K562 (cell line): ENCODE results near the gene MRPL40. TPM values are rescaled to one million over a fixed set of nuclear protein-coding genes. Genes with fewer than 3 reads are reported as not detected.

Experiments used
- AFF1 ChIP-seq, 2 experiments: fragments of 450-650 bp; IDR thresholded peaks; 2 replicates each; pipeline ENCODE4 v1.6.1; 2018; ENCODE audit warnings: mild to moderate bottlenecking in 2 of 2, low read depth in 1 of 2; ENCODE audit not compliant: partially characterized antibody in 2 of 2
- ARID4B ChIP-seq: sonication (generic); formaldehyde crosslinking; IDR thresholded peaks from 2 replicates; pipeline ENCODE4 v1.8.0; 2022; ENCODE audit warnings: mild to moderate bottlenecking, missing genetic modification reagents
- BRF1 ChIP-seq: IDR thresholded peaks from 3 replicates; pipeline ENCODE4 v1.6.1; 2011; ENCODE audit warnings: borderline replicate concordance, mild to moderate bottlenecking; ENCODE audit not compliant: insufficient read length; ENCODE audit errors: extremely low read depth
- CHD2 ChIP-seq: IDR thresholded peaks from 2 replicates; pipeline ENCODE4 v1.6.1; 2011; ENCODE audit warnings: low read depth, low read length
- CREM ChIP-seq: IDR thresholded peaks from 2 replicates; pipeline ENCODE4 v1.6.1; 2014; ENCODE audit warnings: antibody characterized with exemption, low read depth
- E2F1 ChIP-seq: sonication (generic); formaldehyde crosslinking; IDR thresholded peaks from 2 replicates; pipeline ENCODE4 v1.8.1; 2023; ENCODE audit warnings: mild to moderate bottlenecking, missing genetic modification reagents, moderate library complexity
- HNRNPL ChIP-seq: fragments of 200-400 bp; formaldehyde crosslinking; IDR thresholded peaks from 2 replicates; pipeline ENCODE4 v1.6.1; 2017; ENCODE audit warnings: low read depth, mild to moderate bottlenecking, low read length
- NONO ChIP-seq, 2 experiments: fragments of 200-400 bp in 1 of 2; fragments of 450-650 bp in 1 of 2; formaldehyde crosslinking in 1 of 2; IDR thresholded peaks; 2 replicates each; pipeline ENCODE4 v1.6.1; 2017; ENCODE audit warnings: low read depth in 2 of 2, mild to moderate bottlenecking in 2 of 2, moderate library complexity in 2 of 2, low read length in 1 of 2
- PHB2 ChIP-seq: fragments of 450-650 bp; IDR thresholded peaks from 2 replicates; pipeline ENCODE4 v1.6.1; 2017; ENCODE audit warnings: low read depth
- SMARCE1 ChIP-seq: fragments of 450-650 bp; IDR thresholded peaks from 2 replicates; pipeline ENCODE4 v1.7.1; 2016; ENCODE audit warnings: mild to moderate bottlenecking
- SUPT5H ChIP-seq: fragments of 450-650 bp; IDR thresholded peaks from 2 replicates; pipeline ENCODE4 v1.6.1; 2016
- TAF15 ChIP-seq: fragments of 200-400 bp; formaldehyde crosslinking; IDR thresholded peaks from 2 replicates; pipeline ENCODE4 v1.6.1; 2017; ENCODE audit warnings: mild to moderate bottlenecking, low read depth, low read length, moderate library complexity
- TBP ChIP-seq: optimal IDR thresholded peaks from 2 replicates; pipeline ENCODE3; 2011; ENCODE audit warnings: low read depth, low read length, improper control_type of control experiment
- ZNF24 ChIP-seq: fragments of 450-650 bp; IDR thresholded peaks from 2 replicates; pipeline ENCODE4 v1.6.1; 2016
- ZNF830 ChIP-seq: fragments of 250-450 bp; sonication (Bioruptor Pico); IDR thresholded peaks from 2 replicates; pipeline ENCODE4 v1.5.0; 2021; ENCODE audit warnings: mild to moderate bottlenecking
- polyA plus RNA-seq, 8 experiments: library from polyadenylated mRNA; depleted of rRNA in 4 of 8; stranded (reverse) in 5 of 8; unstranded in 3 of 8; fragments of >200 nt; fragmentation: Nextera tagmentation in 2 of 8; fragmentation: Illumina TruSeq in 1 of 8; extraction: Ambion mirVana in 2 of 8; extraction: Trizol in 1 of 8; gene quantifications; 2 replicates each; pipeline versions ENCODE4 v1.2.1 to v1.2.3, GENCODE V29; 2011 to 2014; ENCODE audit warnings: inconsistent platforms in 1 of 8, missing spikeins in 1 of 8
- total RNA-seq, 7 experiments: library from RNA; depleted of rRNA in 6 of 7; stranded (reverse); fragments of >200 nt in 6 of 7; fragmentation: Illumina TruSeq in 2 of 7; extraction: Trizol in 2 of 7; gene quantifications; 2 replicates each; pipeline versions ENCODE4 v1.2.1 to v1.2.3, GENCODE V29; 2011 to 2021; ENCODE audit warnings: low replicate concordance in 1 of 7

MRPL40 gene
- total and polyA plus RNA-seq, 9 of the 15 experiments (the other 6 are each of a cell fraction or from before 2014, with no cell fraction given) = 132 to 652 (median 208) TPM

GRCh38 chr22:19407649-19408606 lies 24.4 kb upstream of the MRPL40 start (continued):
- peak; percentile 84 for TF ChIP-seq E2F1 (CRISPR knock-in tag)
- no peak for TF ChIP-seq TAF15
- no peak for TF ChIP-seq TBP
- TF ChIP-seq HNRNPL = no peak
- no peak for TF ChIP-seq CHD2
- no peak for TF ChIP-seq BRF1
- peak; percentile 48; the same call in 1 of the 2 replicates for TF ChIP-seq SUPT5H
- no peak for TF ChIP-seq ARID4B (CRISPR knock-in tag)
- 0 out of 2 replicates have a peak, but pooled peaks have one; percentile 27 for TF ChIP-seq ZNF24
- TF ChIP-seq AFF1 (IDR thresholded peaks at IDR 0.05; ENCODE audit: low read depth in 1 of 2, partially characterized antibody in 2 of 2) = peak in 1 of 2 experiments; percentile 78
- TF ChIP-seq SMARCE1 = peak; percentile 64
- TF ChIP-seq PHB2 = peak; percentile 73
- TF ChIP-seq ZNF830 (CRISPR knock-in tag) = no peak
- TF ChIP-seq NONO (IDR thresholded peaks at IDR 0.05; ENCODE audit: low read depth in 2 of 2, low read length in 1 of 2) = peak in 1 of 2 experiments; percentile 61; a peak in 1 of 4 replicates
- peak; percentile 50; the same call in 1 of the 2 replicates for TF ChIP-seq CREM
